PC-9 (cell line): ENCODE measurements around the gene MRAP2.

Source experiments
- CTCF ChIP-seq: fragments of 200-600 bp; sonication (generic); conservative IDR thresholded peaks from 2 replicates; pipeline ENCODE4 v1.6.1; 2017; ENCODE audit warnings: mixed run types, antibody characterized with exemption, mild to moderate bottlenecking, moderate library complexity
- EZH2 ChIP-seq: fragments of 200-600 bp; sonication (generic); IDR thresholded peaks from 2 replicates; pipeline ENCODE4 v1.8.0; 2017; ENCODE audit warnings: antibody characterized with exemption, low read depth

- TF ChIP-seq CTCF (no peak), EZH2 (no peak)
Observed at GRCh38 chr6:84035484-84035883, 1.9 kb downstream of the MRAP2 start.
